Fibroblast of mammary gland (primary cell): ENCODE measurements around the gene IGF1R.

Source experiments
- DNase-seq: peaks from one replicate; pipeline ENCODE4 v3.0.0-alpha.2; 2010; ENCODE audit warnings: low read depth
- H3K4me3 ChIP-seq: 2 replicates; pipeline ENCODE4 v1.5.1; 2011; ENCODE audit warnings: low read depth, mild to moderate bottlenecking, low read length, moderate library complexity; ENCODE audit not compliant: control insufficient read depth
- TF ChIP-seq, protein P1 (sequence below): conservative IDR thresholded peaks from 2 replicates; pipeline ENCODE4 v1.5.1; 2011; ENCODE audit warnings: low read depth, low read length, inconsistent platforms; ENCODE audit not compliant: control insufficient read depth, insufficient read depth

Gene IGF1R

GRCh38 chr15:98859149-98859548, 210.8 kb downstream of the IGF1R start:
- H3K4me3 ChIP-seq = no peak overlapping the region
- DNase-seq = no peak
- TF ChIP-seq, protein P1, sequence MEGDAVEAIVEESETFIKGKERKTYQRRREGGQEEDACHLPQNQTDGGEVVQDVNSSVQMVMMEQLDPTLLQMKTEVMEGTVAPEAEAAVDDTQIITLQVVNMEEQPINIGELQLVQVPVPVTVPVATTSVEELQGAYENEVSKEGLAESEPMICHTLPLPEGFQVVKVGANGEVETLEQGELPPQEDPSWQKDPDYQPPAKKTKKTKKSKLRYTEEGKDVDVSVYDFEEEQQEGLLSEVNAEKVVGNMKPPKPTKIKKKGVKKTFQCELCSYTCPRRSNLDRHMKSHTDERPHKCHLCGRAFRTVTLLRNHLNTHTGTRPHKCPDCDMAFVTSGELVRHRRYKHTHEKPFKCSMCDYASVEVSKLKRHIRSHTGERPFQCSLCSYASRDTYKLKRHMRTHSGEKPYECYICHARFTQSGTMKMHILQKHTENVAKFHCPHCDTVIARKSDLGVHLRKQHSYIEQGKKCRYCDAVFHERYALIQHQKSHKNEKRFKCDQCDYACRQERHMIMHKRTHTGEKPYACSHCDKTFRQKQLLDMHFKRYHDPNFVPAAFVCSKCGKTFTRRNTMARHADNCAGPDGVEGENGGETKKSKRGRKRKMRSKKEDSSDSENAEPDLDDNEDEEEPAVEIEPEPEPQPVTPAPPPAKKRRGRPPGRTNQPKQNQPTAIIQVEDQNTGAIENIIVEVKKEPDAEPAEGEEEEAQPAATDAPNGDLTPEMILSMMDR = no peak

DNA sequence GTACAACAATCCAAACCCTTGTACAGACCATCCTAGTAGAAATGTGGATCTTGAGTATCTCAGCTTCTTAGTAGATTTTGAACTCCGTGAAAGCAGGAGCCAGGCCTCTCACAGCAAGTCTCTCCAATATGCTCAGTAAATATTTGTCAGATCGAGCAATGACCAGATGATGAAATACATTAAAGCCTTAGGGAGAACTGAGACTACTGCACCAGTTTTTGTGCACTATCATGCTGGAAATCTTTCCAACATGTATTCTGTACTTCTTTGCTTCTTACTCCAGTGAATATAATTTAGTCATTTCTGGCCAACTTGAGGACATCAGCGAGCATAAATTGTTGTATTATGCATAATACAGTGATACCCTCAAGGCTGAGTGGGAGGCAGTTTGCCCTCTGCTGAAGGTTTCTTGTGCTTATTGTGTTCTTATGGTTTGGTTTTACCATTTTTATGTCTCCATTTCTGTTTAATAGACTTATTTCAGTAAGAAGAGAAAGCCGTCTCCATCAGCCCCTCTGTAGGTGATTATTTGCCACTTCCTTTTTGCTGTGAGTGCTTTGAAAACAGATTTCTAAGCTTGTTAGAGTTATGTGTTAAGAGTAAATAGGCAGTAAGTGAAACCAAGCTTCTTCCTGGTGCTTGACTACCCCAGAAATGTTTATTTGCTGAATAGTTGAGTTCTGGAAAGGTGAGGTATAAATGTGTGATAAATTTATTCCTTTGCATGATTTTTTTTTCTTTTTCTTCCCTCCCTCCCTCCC, 212.1 kb downstream of the IGF1R start:
- TF ChIP-seq, protein P1 = no peak
- peak; percentile 64 for DNase-seq
- no peak overlapping the region for H3K4me3 ChIP-seq

GRCh38 chr15:98861188-98861587, 212.8 kb downstream of the IGF1R start:
- no peak for DNase-seq
- no peak overlapping the region for H3K4me3 ChIP-seq
- TF ChIP-seq, protein P1 = no peak

DNA sequence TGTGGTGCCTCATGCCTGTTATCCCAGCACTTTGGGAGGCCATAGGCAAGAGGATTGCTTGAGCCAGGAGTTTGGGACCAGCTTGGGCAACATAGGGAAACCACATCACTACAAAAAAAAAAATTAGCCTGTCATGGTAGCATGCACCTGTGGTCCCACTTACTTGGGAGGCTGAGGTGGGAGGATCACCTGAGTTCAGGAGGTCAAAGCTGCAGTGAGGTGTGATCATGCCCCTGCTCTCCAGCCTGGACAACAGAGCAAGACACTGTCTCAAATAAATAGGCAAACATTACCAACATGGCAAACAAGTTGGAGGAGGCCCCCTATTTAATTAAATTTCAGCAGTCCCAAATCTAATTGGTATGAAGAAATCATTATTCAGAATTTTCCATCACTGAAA, 215.6 kb downstream of the IGF1R start:
- H3K4me3 ChIP-seq = no peak overlapping the region
- DNase-seq = no peak
- TF ChIP-seq, protein P1 = no peak

DNA sequence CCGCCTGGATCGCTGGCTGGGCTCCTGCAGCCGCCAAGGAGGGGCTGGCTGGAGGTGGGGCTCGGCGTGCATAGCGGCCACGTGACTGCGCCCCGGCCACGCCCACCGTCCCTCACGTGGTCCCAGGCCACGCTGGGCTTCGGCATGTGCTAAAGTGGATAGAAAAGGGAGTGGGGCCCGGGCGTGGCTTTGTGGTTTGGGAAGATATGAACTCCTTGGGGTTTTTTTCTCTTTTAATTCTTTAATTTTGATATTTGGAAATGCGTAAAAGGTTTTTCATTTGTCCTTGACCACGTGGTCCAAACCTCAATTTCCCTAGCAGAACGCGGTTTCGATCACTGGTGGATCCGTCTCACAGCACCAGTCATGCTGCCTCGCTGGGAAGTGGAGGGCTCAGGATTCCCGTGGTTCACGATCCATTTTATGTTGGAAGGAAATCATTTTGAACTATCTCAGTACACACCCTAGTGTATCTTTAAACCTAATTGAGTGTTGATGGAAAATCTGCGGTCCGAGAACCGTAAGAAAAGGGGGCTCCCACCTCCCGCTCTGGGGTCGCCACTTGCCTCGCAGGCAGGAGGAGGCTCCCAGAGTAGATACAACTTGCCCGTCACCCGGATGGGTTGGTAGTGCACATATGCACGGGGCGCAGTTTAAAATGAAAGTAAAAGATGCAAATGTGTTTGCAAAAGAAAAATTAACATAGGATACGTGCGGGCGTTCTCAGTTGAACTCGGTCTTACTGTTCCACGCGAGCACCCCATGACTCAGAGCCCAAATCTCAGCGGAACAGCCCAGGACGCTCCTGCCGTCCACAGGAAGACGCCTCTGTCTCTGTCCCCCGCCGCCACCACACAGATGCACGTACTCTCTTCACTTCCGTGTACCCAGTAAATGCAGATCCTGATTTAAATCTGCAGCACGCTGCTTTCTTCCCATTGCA, 217.3 kb downstream of the IGF1R start:
- H3K4me3 ChIP-seq = peak overlapping the region; percentile 57
- TF ChIP-seq, protein P1 = no peak
- peak; percentile 80 for DNase-seq

DNA sequence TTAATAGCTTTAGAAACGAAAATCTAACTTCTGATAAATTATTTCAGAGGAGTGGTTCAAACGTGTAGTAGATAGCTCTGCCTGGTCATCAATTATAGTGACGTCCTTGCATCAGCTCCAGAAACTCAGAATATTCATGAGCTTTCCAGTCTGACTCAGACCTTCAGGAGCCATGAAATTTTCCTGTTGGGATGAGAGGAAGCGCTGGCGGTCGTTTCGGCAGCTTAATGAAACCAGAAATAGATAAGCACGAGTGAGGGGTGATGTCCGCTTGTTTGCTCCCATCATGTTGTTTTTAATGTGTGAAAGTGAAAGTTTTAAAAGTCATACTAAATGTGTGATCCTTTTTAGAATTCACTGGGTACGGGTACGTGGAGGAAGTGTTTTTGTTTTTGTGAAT, 218.2 kb downstream of the IGF1R start:
- H3K4me3 ChIP-seq = peak overlapping the region; percentile 57
- TF ChIP-seq, protein P1 = no peak
- peak; percentile 88 for DNase-seq
